22Rv1 (cell line): ENCODE measurements around the gene HECW1.

Experiments
- H3K27ac ChIP-seq: fragments of 450-650 bp; 2 replicates; pipeline ENCODE4 v1.5.1; 2017
- CTCF ChIP-seq: fragments of 450-650 bp; IDR thresholded peaks from 2 replicates; pipeline ENCODE4 v1.5.1; 2017; ENCODE audit warnings: mild to moderate bottlenecking
- ZFX ChIP-seq: fragments of 450-650 bp; IDR thresholded peaks from 2 replicates; pipeline ENCODE4 v1.6.1; 2017; ENCODE audit warnings: antibody characterized with exemption, borderline replicate concordance

Gene HECW1

GRCh38 chr7:43458330-43459018 lies 346.0 kb downstream of the HECW1 start:
- TF ChIP-seq CTCF = no peak
- no peak for TF ChIP-seq ZFX

GRCh38 chr7:43459019-43459337 lies 346.5 kb downstream of the HECW1 start:
- TF ChIP-seq CTCF (no peak), ZFX (no peak)
- no peak overlapping the region for H3K27ac ChIP-seq

More at GRCh38 chr7:43458330-43459018, 346.0 kb downstream of the HECW1 start:
- no peak overlapping the region for H3K27ac ChIP-seq

GRCh38 chr7:43460733-43461348 lies 348.4 kb downstream of the HECW1 start:
- TF ChIP-seq ZFX (no peak), CTCF (no peak)
- no peak overlapping the region for H3K27ac ChIP-seq

GRCh38 chr7:43461349-43462024 lies 349.0 kb downstream of the HECW1 start:
- H3K27ac ChIP-seq = no peak overlapping the region
- TF ChIP-seq CTCF (no peak), ZFX (no peak)

GRCh38 chr7:43462836-43463235 lies 350.4 kb downstream of the HECW1 start:
- TF ChIP-seq ZFX (no peak), CTCF (no peak)
- no peak overlapping the region for H3K27ac ChIP-seq

GRCh38 chr7:43463401-43463980 lies 351.0 kb downstream of the HECW1 start:
- TF ChIP-seq ZFX (no peak), CTCF (no peak)
- no peak overlapping the region for H3K27ac ChIP-seq
